ENCODE results near the gene HAUS3.

The HAUS3 gene, protein sequence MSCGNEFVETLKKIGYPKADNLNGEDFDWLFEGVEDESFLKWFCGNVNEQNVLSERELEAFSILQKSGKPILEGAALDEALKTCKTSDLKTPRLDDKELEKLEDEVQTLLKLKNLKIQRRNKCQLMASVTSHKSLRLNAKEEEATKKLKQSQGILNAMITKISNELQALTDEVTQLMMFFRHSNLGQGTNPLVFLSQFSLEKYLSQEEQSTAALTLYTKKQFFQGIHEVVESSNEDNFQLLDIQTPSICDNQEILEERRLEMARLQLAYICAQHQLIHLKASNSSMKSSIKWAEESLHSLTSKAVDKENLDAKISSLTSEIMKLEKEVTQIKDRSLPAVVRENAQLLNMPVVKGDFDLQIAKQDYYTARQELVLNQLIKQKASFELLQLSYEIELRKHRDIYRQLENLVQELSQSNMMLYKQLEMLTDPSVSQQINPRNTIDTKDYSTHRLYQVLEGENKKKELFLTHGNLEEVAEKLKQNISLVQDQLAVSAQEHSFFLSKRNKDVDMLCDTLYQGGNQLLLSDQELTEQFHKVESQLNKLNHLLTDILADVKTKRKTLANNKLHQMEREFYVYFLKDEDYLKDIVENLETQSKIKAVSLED

GRCh38 chr4:2241410-2242353, at the start of gene HAUS3, which contains the start of gene POLN:
TSS of gene HAUS3 (minus strand) at chr4:2242121. CDS start at chr4:2240946, 1,175 bp downstream.
TSS of gene POLN (minus strand) at chr4:2242121. CDS start at chr4:2229231, 12,890 bp downstream.
- DNase-seq = peak; percentile 75

DNA sequence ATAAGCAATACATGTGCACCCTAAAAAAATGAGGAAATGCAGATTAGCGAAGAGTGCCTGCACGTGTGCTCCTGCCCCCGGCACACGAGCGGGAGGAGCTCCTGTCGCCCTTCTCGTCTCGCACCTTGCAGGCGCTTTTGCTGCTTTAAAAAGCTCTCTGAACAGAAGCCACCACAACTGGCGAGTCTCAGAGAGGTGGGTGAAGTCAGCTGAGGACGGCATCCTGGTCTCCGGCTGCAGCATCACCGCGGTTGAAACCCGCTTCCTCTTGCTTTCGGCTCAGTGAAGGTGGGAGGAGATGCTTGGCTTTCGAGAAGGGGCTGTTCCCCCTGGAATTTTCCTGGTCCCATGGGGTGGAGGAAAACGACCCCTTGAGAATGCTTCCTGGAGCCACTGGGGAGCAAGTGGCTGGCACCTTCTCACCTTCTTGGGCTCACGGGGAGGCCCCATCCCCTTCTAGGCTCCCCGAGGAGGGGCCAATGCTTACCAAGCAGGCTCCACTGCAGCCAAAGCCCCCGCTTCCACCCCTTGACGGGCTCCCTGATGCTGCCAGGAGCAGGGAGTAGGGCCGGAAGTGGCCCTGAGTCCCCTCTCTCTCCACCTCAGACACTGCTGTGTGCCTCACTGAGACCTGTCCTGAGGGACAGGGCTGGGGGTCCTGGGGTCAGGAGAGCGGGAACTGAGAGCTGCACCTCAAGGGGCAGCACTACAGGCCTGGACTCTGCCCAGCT, 49.2 kb upstream of the HAUS3 start:
- DNase-seq = no peak

DNA sequence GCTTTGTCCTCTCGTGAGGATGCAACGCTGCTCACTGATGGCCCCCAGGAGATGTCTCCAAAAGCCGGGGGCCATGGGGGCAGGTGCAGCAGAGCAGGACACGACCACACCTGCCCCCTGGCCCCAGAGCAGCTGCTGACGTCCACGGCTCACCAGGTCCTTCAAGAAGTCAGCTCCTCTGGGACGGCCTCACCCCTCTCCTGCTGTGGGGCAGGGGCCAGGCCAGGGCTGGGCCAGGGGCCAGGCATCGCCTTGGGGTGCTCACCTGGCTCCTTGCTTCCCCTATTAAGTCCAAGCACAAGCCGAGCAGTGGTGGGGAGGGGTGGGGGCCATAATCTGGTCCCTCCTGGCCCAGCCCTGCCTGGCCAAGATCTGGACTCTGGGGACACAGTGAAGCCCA, 48.6 kb upstream of the HAUS3 start:
- DNase-seq = no peak

- no peak for DNase-seq
Measured at GRCh38 chr4:2289955-2290333, 48.0 kb upstream of the HAUS3 start.

- no peak for DNase-seq
Measured at GRCh38 chr4:2289311-2289954, 47.5 kb upstream of the HAUS3 start.

GRCh38 chr4:2288051-2288541, 46.2 kb upstream of the HAUS3 start:
- no peak for DNase-seq

DNA sequence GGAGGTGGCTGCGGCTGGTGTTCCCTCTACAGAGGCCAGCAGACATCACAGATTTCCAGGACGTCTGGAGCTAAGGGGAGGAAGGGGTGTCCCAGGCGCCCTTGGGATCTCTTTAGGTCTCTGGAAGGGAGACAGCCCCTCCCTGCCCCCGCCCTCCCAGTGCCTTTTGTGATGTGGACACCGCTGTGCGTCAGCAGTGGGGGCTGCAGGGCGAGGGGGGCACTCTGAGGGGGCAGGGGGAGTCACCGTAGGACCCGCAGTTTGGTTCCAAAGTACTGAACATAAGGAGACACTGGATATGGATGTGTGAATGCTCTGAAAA, 45.6 kb upstream of the HAUS3 start:
- no peak for DNase-seq

GRCh38 chr4:2286904-2287593, 45.1 kb upstream of the HAUS3 start:
- no peak for DNase-seq

- DNase-seq = no peak
Measured at GRCh38 chr4:2285613-2286381, 43.9 kb upstream of the HAUS3 start.

GRCh38 chr4:2284934-2285612, 43.2 kb upstream of the HAUS3 start:
- no peak for DNase-seq

DNA sequence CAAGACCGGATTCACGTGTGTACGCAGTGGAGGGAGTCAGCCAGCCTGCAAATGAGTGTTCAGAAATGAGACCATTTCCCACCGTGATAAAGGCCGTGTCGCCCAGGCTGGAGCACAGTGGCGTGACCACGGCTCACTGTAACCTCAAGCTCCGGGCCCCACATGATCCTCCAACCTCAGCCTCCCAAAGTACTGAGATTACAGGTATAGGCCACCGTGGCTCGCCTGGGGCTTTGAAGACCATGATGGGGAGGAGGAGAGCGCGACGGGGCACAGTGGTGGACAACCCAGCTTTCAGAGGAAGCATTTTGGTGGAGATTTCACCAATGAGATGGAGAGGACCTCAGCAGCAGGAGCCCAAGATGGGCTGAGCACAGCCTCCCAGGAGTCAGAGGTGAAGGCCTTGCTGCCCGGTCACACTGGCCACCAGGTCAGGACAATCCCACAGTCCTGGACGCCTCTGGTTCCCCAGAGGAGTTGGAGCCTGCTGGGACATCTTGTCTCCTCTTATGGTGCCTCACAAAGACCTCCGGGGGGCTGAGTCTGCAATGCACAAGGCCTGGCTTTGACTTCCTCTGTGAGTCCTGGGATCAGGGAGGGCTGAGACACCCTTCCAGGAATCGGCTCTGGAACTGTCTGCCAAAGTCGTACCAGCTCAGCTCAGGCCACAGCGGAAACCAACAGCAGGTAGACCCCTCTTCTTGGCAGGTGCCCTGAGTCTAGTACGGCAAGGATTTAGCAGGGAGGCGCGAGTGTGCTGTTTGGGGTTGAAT, 42.4 kb upstream of the HAUS3 start:
- no peak for DNase-seq

DNA sequence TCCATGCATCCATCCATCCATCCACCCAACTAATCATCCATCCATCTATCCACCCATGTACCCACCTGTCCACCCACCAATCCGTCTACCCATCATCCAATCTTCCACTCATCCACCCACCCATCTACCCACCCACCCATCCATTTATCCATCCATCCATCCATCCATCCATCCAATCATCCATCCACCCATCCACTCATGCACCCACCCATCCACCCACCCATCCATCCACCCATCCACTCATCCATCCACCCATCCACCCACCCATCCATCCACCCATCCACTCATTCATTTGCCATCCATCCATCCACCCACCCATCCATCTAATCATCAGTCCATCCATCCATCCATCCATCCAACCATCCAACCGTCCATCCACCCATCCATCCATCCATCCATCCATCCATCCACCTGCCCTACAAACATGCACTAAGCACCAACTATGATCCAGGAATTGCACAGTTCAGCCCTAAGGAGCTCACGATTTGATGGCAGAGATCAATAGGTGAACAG, 41.3 kb upstream of the HAUS3 start:
- DNase-seq = no peak

DNA sequence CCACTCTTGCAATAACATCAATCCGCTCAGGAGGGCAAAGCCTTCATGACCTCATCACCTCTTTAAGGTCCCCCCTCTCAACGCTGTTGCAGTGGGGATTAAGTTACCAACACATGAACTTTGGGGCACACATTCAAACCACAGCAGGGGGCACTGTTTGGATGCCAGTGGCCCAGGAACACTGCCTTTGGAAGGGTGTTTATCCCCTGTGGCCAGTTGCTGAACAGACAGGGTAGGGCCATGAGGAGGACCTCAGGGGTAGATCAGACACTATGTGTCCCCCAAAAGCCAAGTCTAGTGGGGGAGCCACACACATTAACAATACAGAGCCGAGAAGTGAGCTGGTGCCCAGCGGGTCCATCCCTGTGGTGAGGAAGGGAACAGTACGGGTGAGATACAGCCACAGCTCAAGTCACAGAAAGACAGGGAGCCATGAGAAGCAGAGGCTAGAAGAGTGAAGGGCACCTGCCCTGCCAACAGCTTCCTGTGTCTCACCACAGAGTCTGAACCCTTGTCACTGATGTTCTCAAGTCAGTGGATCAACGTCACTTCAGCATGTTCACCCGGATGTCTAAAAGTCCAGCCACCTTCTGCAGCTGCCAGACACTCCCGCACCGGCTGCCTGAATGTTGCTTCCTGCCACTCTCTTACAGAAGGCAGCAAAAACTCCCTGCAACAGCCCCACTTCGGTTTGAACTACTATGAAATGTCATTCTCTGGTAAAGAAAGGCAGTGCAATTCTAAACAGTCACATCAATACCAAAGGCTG, 39.8 kb upstream of the HAUS3 start:
- DNase-seq = no peak

DNA sequence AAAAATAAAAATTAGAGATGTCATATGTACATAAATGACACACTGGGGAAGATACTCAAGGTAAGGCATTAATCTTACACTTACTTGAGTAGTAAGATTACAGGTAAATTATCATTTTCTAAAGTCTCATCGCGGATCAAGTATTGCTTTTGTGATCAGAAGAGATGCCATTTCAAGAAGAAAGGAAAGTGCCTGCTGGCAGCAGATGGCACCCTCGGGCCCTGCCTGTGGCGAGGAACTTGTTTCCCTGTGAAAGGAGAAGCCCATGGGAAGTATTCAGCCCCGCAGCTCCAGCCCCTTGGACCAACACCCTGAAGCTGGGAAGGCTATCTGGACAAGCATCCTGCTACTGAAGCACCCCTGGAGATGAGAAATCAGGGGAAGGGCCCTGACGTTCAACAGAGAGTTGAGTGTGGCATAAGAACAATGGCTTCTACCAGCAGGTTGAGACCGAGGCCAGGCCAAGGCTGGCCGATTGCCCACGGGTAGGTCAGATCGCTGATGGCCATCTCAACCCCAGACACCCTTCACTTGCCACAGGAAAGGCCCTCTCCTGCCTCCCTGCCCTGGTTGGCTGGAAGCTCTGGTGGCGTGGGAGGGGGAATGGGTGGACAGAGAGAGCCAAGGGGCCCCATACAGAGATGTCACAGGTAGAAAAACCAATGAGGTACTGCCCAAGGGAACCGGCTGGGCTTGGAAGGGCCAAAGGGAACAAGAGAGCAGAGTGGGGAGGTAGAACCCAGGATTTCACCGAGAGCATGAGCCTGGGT, 38.8 kb upstream of the HAUS3 start:
- no peak for DNase-seq

- DNase-seq = no peak
Measured at GRCh38 chr4:2277956-2278355, 36.0 kb upstream of the HAUS3 start.

DNA sequence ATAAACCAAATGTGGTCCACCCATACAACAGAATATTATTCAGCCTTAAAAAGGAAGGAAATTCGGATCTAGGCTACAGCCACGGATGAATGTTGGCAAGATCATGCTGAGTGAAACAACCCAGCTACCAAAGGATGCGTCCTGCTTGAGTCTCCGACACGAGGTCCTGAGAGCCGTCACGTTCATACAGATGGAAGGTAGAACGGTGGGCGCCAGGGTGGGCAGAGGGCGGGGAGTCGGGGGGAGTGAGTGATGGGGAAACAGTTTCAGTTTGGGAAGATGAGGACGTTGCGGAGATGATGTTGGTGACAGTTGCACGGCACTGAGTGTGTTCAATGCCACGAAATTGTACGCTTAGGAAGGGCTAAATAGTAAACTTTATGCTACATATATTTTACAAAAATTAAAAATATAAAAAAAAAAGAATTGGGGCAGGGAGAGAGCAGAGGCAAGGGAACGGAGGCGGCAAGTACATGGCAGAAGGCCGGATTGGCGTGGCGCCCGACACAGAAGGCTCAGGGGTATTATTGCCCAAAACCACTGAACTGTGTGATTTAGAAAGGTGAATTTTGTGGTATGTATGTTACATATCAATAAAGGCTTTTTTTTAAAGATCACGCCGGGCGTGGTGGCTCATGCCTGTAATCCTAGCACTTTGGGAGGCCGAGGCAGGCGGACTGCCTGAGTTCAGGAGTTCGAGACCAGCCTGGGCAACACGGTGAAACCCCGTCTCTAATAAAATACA, 34.8 kb upstream of the HAUS3 start:
- no peak for DNase-seq
